ENCODE data around the gene MAPT.

Gene MAPT

DNA sequence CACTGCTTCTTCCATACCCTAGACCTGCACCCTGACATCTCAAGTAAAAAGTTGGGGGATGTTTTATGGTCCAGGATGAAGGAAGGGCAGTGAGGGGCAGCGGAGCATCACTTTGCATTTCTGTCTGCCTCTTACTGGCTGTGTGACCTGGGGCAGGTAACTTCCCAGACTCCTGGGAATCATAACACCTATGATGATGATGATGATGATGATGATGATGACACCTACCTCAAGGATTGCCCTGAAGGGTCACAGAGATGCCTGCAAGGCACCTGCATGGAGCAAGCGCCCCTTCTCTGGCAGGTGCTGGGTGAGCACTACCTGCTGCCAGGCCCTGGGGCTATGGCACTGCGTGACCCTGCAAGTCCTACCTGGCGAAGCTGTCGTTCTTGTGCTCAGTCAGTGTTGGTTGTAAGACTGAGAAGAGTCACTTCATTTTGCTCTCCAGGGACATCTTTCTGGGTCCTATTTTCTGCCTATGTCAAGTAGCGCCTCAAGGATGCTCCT lies 58.5 kb downstream of the MAPT start:
- TF ChIP-seq GLIS3 (CRISPR knock-in tag; IDR thresholded peaks at IDR 0.05) = no peak
- TF ChIP-seq, protein P1, sequence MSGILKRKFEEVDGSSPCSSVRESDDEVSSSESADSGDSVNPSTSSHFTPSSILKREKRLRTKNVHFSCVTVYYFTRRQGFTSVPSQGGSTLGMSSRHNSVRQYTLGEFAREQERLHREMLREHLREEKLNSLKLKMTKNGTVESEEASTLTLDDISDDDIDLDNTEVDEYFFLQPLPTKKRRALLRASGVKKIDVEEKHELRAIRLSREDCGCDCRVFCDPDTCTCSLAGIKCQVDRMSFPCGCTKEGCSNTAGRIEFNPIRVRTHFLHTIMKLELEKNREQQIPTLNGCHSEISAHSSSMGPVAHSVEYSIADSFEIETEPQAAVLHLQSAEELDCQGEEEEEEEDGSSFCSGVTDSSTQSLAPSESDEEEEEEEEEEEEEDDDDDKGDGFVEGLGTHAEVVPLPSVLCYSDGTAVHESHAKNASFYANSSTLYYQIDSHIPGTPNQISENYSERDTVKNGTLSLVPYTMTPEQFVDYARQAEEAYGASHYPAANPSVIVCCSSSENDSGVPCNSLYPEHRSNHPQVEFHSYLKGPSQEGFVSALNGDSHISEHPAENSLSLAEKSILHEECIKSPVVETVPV (CRISPR knock-in tag; IDR thresholded peaks at IDR 0.05) = no peak
- TF ChIP-seq ZNF70 (CRISPR knock-in tag; IDR thresholded peaks at IDR 0.05) = no peak
- TF ChIP-seq CSDC2 (CRISPR knock-in tag; IDR thresholded peaks at IDR 0.05) = no peak
- no peak for TF ChIP-seq ARNTL (CRISPR knock-in tag; IDR thresholded peaks at IDR 0.05; ENCODE audit: borderline replicate concordance, low read depth)
- TF ChIP-seq OSR1 (CRISPR knock-in tag; IDR thresholded peaks at IDR 0.05) = no peak
- TF ChIP-seq, protein P2, sequence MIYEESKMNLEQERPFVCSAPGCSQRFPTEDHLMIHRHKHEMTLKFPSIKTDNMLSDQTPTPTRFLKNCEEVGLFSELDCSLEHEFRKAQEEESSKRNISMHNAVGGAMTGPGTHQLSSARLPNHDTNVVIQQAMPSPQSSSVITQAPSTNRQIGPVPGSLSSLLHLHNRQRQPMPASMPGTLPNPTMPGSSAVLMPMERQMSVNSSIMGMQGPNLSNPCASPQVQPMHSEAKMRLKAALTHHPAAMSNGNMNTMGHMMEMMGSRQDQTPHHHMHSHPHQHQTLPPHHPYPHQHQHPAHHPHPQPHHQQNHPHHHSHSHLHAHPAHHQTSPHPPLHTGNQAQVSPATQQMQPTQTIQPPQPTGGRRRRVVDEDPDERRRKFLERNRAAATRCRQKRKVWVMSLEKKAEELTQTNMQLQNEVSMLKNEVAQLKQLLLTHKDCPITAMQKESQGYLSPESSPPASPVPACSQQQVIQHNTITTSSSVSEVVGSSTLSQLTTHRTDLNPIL (CRISPR knock-in tag; IDR thresholded peaks at IDR 0.05; ENCODE audit: low read depth) = no peak
- TF ChIP-seq ZFP3 (CRISPR knock-in tag; IDR thresholded peaks at IDR 0.05) = no peak
- no peak for TF ChIP-seq TCF4 (CRISPR knock-in tag; IDR thresholded peaks at IDR 0.05; ENCODE audit: borderline replicate concordance)
- ATAC-seq = no peak

DNA sequence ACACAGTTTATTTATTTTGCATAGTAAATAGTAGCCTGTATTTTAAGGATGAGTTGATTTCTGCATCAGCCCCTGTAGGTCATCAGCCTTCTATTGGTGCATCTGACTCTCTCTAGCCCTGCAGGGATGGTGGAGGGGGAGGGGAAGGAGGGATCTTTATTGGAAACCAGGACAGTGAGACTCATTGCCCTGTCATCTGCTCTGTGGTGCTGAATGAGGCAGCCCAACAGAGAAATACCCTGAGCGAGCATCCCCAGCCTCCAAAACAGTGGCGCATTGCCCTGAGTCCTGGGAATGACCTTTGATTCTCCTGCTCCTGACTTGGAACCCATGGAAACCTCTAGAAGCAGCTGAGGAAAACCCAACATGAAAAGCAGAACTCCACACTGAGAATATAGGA lies 59.2 kb downstream of the MAPT start:
- ATAC-seq = no peak
- TF ChIP-seq GLIS3 (CRISPR knock-in tag; IDR thresholded peaks at IDR 0.05) = no peak
- TF ChIP-seq, protein P3, sequence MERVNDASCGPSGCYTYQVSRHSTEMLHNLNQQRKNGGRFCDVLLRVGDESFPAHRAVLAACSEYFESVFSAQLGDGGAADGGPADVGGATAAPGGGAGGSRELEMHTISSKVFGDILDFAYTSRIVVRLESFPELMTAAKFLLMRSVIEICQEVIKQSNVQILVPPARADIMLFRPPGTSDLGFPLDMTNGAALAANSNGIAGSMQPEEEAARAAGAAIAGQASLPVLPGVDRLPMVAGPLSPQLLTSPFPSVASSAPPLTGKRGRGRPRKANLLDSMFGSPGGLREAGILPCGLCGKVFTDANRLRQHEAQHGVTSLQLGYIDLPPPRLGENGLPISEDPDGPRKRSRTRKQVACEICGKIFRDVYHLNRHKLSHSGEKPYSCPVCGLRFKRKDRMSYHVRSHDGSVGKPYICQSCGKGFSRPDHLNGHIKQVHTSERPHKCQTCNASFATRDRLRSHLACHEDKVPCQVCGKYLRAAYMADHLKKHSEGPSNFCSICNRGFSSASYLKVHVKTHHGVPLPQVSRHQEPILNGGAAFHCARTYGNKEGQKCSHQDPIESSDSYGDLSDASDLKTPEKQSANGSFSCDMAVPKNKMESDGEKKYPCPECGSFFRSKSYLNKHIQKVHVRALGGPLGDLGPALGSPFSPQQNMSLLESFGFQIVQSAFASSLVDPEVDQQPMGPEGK (CRISPR knock-in tag; IDR thresholded peaks at IDR 0.05; ENCODE audit: borderline replicate concordance) = no peak
- TF ChIP-seq ISL1 (CRISPR knock-in tag; IDR thresholded peaks at IDR 0.05) = no peak
- TF ChIP-seq TOX (CRISPR knock-in tag; IDR thresholded peaks at IDR 0.05; ENCODE audit: borderline replicate concordance) = no peak
- TF ChIP-seq ZNF8 (CRISPR knock-in tag; IDR thresholded peaks at IDR 0.05) = no peak
- TF ChIP-seq OSR1 (CRISPR knock-in tag; IDR thresholded peaks at IDR 0.05) = no peak
- no peak for TF ChIP-seq PPARA (CRISPR knock-in tag; IDR thresholded peaks at IDR 0.05; ENCODE audit: borderline replicate concordance)
- TF ChIP-seq TCF4 (CRISPR knock-in tag; IDR thresholded peaks at IDR 0.05; ENCODE audit: borderline replicate concordance) = no peak
- no peak for TF ChIP-seq CSDC2 (CRISPR knock-in tag; IDR thresholded peaks at IDR 0.05)
- TF ChIP-seq ZNF70 (CRISPR knock-in tag; IDR thresholded peaks at IDR 0.05) = no peak
- TF ChIP-seq BACH2 (CRISPR knock-in tag; IDR thresholded peaks at IDR 0.05; ENCODE audit: borderline replicate concordance) = no peak
- TF ChIP-seq SNAI2 (CRISPR knock-in tag; IDR thresholded peaks at IDR 0.05) = no peak

DNA sequence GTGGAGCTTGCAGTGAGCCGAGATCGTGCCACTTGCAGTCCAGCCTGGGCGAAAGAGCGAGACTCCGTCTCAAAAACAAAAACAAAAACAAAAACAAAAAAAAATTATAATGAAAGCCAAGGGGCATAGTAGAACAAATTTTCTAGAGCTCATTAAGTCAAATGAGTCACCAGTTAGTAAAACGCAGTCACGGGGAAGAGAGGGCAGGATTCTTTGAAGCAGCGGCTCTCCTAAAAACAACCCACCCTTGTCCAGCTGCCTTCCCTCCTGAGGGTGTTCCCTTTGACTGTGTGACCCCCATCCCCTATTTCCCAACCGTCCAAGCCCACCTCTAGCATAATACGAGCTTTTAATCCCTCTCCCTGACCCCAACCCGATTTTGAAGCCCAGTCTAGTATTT lies 60.6 kb downstream of the MAPT start:
- no peak for ATAC-seq
- TF ChIP-seq ZFP3 (CRISPR knock-in tag; IDR thresholded peaks at IDR 0.05) (no peak), GLIS3 (CRISPR knock-in tag; IDR thresholded peaks at IDR 0.05) (no peak), PPARA (CRISPR knock-in tag; IDR thresholded peaks at IDR 0.05; ENCODE audit: borderline replicate concordance) (no peak), ZFP30 (CRISPR knock-in tag; IDR thresholded peaks at IDR 0.05) (no peak), ZNF70 (CRISPR knock-in tag; IDR thresholded peaks at IDR 0.05) (no peak), SNAI2 (CRISPR knock-in tag; IDR thresholded peaks at IDR 0.05) (no peak), ZNF8 (CRISPR knock-in tag; IDR thresholded peaks at IDR 0.05) (no peak), CSDC2 (CRISPR knock-in tag; IDR thresholded peaks at IDR 0.05) (no peak), TOX (CRISPR knock-in tag; IDR thresholded peaks at IDR 0.05; ENCODE audit: borderline replicate concordance) (no peak), ESRRG (CRISPR knock-in tag; IDR thresholded peaks at IDR 0.05) (no peak), BACH2 (CRISPR knock-in tag; IDR thresholded peaks at IDR 0.05; ENCODE audit: borderline replicate concordance) (no peak), OSR1 (CRISPR knock-in tag; IDR thresholded peaks at IDR 0.05) (no peak), ISL1 (CRISPR knock-in tag; IDR thresholded peaks at IDR 0.05) (no peak)
- TF ChIP-seq, protein P4, sequence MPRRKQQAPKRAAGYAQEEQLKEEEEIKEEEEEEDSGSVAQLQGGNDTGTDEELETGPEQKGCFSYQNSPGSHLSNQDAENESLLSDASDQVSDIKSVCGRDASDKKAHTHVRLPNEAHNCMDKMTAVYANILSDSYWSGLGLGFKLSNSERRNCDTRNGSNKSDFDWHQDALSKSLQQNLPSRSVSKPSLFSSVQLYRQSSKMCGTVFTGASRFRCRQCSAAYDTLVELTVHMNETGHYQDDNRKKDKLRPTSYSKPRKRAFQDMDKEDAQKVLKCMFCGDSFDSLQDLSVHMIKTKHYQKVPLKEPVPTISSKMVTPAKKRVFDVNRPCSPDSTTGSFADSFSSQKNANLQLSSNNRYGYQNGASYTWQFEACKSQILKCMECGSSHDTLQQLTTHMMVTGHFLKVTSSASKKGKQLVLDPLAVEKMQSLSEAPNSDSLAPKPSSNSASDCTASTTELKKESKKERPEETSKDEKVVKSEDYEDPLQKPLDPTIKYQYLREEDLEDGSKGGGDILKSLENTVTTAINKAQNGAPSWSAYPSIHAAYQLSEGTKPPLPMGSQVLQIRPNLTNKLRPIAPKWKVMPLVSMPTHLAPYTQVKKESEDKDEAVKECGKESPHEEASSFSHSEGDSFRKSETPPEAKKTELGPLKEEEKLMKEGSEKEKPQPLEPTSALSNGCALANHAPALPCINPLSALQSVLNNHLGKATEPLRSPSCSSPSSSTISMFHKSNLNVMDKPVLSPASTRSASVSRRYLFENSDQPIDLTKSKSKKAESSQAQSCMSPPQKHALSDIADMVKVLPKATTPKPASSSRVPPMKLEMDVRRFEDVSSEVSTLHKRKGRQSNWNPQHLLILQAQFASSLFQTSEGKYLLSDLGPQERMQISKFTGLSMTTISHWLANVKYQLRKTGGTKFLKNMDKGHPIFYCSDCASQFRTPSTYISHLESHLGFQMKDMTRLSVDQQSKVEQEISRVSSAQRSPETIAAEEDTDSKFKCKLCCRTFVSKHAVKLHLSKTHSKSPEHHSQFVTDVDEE (CRISPR knock-in tag; IDR thresholded peaks at IDR 0.05) = no peak
- TF ChIP-seq, protein P2 (CRISPR knock-in tag; IDR thresholded peaks at IDR 0.05; ENCODE audit: low read depth) = no peak
- TF ChIP-seq, protein P5, sequence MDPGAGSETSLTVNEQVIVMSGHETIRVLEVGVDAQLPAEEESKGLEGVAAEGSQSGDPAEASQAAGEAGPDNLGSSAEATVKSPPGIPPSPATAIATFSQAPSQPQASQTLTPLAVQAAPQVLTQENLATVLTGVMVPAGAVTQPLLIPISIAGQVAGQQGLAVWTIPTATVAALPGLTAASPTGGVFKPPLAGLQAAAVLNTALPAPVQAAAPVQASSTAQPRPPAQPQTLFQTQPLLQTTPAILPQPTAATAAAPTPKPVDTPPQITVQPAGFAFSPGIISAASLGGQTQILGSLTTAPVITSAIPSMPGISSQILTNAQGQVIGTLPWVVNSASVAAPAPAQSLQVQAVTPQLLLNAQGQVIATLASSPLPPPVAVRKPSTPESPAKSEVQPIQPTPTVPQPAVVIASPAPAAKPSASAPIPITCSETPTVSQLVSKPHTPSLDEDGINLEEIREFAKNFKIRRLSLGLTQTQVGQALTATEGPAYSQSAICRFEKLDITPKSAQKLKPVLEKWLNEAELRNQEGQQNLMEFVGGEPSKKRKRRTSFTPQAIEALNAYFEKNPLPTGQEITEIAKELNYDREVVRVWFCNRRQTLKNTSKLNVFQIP (CRISPR knock-in tag; IDR thresholded peaks at IDR 0.05; ENCODE audit: borderline replicate concordance, low read depth) = no peak
- TF ChIP-seq, protein P1 (CRISPR knock-in tag; IDR thresholded peaks at IDR 0.05) = no peak

Data from SK-N-SH treated with all-trans-retinoic acid at 6 μM for 48 hours (cell line).